ENCODE results near the gene NEGR1. TPM values are rescaled to one million over a fixed set of nuclear protein-coding genes. Genes with fewer than 3 reads are reported as not detected.

Gene NEGR1
- total RNA-seq, 1 experiment from 2014 or later, result 2.9 TPM

DNA sequence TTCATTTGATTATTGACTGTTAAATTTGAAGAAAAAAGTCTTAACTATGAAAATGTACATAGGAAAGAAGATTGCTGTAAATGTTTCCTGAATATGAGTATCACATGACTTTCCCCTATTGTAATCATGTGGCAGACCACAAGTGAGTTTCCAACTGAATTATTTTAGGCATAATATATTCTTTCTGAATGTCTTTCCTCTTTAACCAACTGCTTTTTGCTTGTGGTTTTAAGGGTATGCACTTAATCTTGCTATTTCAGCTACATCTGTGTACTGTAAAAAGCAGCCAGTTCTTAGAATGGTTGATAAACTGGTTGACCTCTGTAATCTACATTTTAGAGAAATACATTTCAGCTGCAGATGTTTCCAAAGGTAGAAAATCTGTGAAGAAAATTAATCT, 400.7 kb downstream of the NEGR1 start (continued):
- TF ChIP-seq, protein P1, sequence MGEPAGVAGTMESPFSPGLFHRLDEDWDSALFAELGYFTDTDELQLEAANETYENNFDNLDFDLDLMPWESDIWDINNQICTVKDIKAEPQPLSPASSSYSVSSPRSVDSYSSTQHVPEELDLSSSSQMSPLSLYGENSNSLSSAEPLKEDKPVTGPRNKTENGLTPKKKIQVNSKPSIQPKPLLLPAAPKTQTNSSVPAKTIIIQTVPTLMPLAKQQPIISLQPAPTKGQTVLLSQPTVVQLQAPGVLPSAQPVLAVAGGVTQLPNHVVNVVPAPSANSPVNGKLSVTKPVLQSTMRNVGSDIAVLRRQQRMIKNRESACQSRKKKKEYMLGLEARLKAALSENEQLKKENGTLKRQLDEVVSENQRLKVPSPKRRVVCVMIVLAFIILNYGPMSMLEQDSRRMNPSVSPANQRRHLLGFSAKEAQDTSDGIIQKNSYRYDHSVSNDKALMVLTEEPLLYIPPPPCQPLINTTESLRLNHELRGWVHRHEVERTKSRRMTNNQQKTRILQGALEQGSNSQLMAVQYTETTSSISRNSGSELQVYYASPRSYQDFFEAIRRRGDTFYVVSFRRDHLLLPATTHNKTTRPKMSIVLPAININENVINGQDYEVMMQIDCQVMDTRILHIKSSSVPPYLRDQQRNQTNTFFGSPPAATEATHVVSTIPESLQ (CRISPR knock-in tag; IDR thresholded peaks at IDR 0.05), result no peak
- TF ChIP-seq, protein P2, sequence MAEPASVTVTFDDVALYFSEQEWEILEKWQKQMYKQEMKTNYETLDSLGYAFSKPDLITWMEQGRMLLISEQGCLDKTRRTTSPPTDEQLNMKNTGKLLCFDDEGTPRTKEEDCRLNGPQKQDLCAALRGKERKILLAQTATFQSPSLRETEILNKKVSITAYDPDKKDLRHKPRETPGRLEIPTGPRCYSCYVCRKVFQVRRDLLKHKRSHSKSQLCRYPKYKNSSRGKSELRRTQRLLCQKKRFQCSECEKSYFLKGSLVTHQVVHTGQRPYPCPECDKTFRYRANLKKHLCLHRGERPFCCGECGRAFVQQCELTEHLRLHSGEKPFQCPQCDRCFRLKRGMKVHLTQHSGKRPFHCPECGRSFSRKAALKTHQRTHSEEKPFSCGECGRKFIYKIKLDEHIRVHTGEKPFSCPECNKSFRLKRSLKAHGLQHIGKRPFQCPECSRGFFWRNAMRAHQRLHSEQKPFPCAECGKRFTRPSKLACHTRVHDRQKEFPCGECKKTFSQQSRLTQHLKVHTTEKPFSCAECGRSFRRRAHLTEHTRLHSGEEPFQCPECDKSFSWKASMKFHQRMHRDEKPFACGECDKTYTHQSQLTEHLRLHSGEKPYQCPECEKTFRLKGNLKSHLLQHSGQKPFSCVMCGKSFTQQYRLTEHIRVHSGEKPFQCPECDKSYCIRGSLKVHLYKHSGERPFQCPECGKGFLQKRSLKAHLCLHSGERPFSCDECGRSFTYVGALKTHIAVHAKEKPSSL (CRISPR knock-in tag; conservative IDR thresholded peaks at IDR 0.05), result no peak
- no peak for TF ChIP-seq ZNF263 (CRISPR knock-in tag; IDR thresholded peaks at IDR 0.05; ENCODE audit: low read depth)
- TF ChIP-seq ELF4 (CRISPR knock-in tag; IDR thresholded peaks at IDR 0.05; ENCODE audit: low read depth), result no peak
- no peak for TF ChIP-seq CREB1 (CRISPR knock-in tag; IDR thresholded peaks at IDR 0.05)
- no peak for TF ChIP-seq RELA (CRISPR knock-in tag; IDR thresholded peaks at IDR 0.05; ENCODE audit: borderline replicate concordance)

DNA sequence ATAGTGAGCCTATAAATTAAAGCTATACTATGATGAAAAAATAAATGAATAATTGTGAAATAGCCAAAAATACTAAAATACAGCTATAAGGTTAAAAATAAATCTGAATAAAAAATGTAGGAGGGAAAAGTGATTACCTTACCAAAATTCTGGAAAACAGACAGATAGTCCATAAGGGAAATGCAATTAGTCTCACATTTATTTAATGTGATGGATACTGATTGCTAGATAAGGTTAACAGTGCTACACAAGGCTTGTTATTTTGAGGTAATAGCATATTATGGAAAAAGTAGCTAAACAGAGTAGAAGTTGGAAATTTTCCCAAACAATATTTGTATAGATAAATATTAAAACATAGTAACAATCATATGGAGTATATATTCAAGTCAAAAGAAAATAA, 413.0 kb downstream of the NEGR1 start:
- CTCF ChIA-PET, result no interaction called here
- Mint-ChIP-seq H3K36me3 (peaks cover 3% of the 10 kb centered on the region; the same call in 1 of the 2 replicates), H3K4me1 (no peaks in the 10 kb centered on the region)

DNA sequence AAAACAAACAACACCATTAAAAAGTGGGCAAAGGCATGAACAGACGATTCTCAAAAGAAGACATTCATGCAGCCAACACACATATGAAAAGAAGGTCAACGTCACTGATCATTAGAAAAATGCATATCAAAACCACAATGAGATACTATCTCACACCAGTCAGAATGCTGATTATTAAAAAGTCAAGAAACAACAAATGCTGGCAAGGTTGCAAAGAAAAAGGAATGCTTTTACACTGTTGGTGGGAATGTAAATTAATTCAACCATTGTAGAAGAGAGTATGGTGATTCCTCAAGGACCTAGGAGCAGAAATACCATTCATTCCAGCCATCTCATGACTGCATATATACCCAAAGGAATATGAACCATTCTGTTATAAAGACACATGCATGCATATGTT, 419.6 kb downstream of the NEGR1 start:
- ATAC-seq, result no peak
- Mint-ChIP-seq H3K4me1 (peaks cover 40% of the 10 kb centered on the region), H3K9me3 (peaks cover 17% of the 10 kb centered on the region), H3K4me3 (no peak overlapping the region), H3K36me3 (peaks cover 7% of the 10 kb centered on the region), H3K27me3 (ENCODE audit: low read depth) (no peaks in the 10 kb centered on the region), H3K27ac (peak overlapping the region; percentile 7; the same call in 1 of the 2 replicates)
- ChIA-PET CTCF (no interaction called here), POLR2A (no interaction called here)
- TF ChIP-seq, protein P3, sequence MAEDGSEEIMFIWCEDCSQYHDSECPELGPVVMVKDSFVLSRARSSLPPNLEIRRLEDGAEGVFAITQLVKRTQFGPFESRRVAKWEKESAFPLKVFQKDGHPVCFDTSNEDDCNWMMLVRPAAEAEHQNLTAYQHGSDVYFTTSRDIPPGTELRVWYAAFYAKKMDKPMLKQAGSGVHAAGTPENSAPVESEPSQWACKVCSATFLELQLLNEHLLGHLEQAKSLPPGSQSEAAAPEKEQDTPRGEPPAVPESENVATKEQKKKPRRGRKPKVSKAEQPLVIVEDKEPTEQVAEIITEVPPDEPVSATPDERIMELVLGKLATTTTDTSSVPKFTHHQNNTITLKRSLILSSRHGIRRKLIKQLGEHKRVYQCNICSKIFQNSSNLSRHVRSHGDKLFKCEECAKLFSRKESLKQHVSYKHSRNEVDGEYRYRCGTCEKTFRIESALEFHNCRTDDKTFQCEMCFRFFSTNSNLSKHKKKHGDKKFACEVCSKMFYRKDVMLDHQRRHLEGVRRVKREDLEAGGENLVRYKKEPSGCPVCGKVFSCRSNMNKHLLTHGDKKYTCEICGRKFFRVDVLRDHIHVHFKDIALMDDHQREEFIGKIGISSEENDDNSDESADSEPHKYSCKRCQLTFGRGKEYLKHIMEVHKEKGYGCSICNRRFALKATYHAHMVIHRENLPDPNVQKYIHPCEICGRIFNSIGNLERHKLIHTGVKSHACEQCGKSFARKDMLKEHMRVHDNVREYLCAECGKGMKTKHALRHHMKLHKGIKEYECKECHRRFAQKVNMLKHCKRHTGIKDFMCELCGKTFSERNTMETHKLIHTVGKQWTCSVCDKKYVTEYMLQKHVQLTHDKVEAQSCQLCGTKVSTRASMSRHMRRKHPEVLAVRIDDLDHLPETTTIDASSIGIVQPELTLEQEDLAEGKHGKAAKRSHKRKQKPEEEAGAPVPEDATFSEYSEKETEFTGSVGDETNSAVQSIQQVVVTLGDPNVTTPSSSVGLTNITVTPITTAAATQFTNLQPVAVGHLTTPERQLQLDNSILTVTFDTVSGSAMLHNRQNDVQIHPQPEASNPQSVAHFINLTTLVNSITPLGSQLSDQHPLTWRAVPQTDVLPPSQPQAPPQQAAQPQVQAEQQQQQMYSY (CRISPR knock-in tag; IDR thresholded peaks at IDR 0.05), result no peak
- TF ChIP-seq TCF7 (CRISPR knock-in tag; IDR thresholded peaks at IDR 0.05; ENCODE audit: low read depth), result no peak
- no peak for TF ChIP-seq FOXK1 (CRISPR knock-in tag; IDR thresholded peaks at IDR 0.05)
- no peak for TF ChIP-seq RELA (CRISPR knock-in tag; IDR thresholded peaks at IDR 0.05; ENCODE audit: borderline replicate concordance)
- no peak for TF ChIP-seq SMAD3 (CRISPR knock-in tag; IDR thresholded peaks at IDR 0.05; ENCODE audit: borderline replicate concordance)
- no peak for TF ChIP-seq ATF1 (CRISPR knock-in tag; IDR thresholded peaks at IDR 0.05)
- no peak for TF ChIP-seq ZNF423 (CRISPR knock-in tag; IDR thresholded peaks at IDR 0.05)
- DNase-seq (ENCODE audit: low spot score), result no peak

More for the DNA sequence above, 413.0 kb downstream of the NEGR1 start:
- peaks cover 8% of the 10 kb centered on the region for H3K9me3 Mint-ChIP-seq
- POLR2A ChIA-PET, result no interaction called here
- H3K27ac Mint-ChIP-seq, result no peak overlapping the region
- no peak for TF ChIP-seq OVOL2 (CRISPR knock-in tag; IDR thresholded peaks at IDR 0.05; ENCODE audit: borderline replicate concordance)
- no peaks in the 10 kb centered on the region for H3K27me3 Mint-ChIP-seq (ENCODE audit: low read depth)
- no peak overlapping the region for H3K4me3 Mint-ChIP-seq
- no peak for DNase-seq (ENCODE audit: low spot score)
- ATAC-seq, result no peak

DNA sequence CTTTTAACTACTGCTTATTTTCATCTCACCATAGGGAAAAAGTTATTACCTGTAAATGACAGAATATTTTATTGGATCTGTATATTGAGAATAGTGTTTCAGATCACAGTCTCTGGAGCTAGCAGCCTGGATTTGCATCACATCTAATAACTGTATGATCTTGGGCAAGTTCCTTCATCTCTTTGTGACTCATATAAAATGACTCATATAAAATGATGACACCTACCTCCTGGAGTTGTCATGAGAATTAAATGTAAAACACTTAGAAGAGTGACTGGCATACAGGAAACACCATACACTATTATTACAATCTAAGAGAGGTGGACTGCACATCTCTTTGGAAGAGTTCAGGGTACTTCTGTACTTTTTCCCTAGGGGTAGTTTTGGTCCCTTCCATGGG, 421.3 kb downstream of the NEGR1 start:
- H3K27me3 Mint-ChIP-seq (ENCODE audit: low read depth), result no peaks in the 10 kb centered on the region
- peaks cover 7% of the 10 kb centered on the region for H3K36me3 Mint-ChIP-seq
- peaks cover 17% of the 10 kb centered on the region for H3K9me3 Mint-ChIP-seq
- POLR2A ChIA-PET, result no interaction called here
- no peak overlapping the region for H3K27ac Mint-ChIP-seq
- CTCF ChIA-PET, result no interaction called here
- H3K4me1 Mint-ChIP-seq, result peaks cover 42% of the 10 kb centered on the region
- no peak overlapping the region for H3K4me3 Mint-ChIP-seq
- ATAC-seq, result no peak
- no peak for TF ChIP-seq GRHL2 (CRISPR knock-in tag; IDR thresholded peaks at IDR 0.05; ENCODE audit: insufficient replicate concordance, severe bottlenecking)
- no peak for DNase-seq (ENCODE audit: low spot score)
